H1 (cell line): Measurements from ENCODE around the gene THADA. TPM values are rescaled to one million over a fixed set of nuclear protein-coding genes. Genes with fewer than 3 reads are reported as not detected.

Experiments
- CTCF ChIA-PET: fragments of 300-600 bp; sonication (Branson Sonifier 250); formaldehyde crosslinking; loops from one replicate; lab custom pipeline; 2021; ENCODE audit not compliant: partially characterized antibody; lab: Charles Lee
- POLR2A ChIA-PET: fragments of 300-600 bp; sonication (Branson Sonifier 250); formaldehyde crosslinking; loops from one replicate; lab custom pipeline; 2021; ENCODE audit warnings: inconsistent platforms; ENCODE audit not compliant: partially characterized antibody; lab: Charles Lee
- DNase-seq, 2 experiments: peaks; one replicate each; pipeline versions ENCODE4 v3.0.0 to v3.0.0-alpha.2; 2010 to 2022; ENCODE audit warnings: low spot score in 2 of 2, low read depth in 1 of 2, mixed read lengths in 1 of 2
- FAIRE-seq: peaks from 2 replicates; lab custom pipeline; 2011; peaks lifted over from hg19 to GRCh38; lab: Jason Lieb, UNC
- H2AFZ ChIP-seq: 2 replicates; pipeline ENCODE4 v1.8.1; 2012; ENCODE audit warnings: low read length, inconsistent platforms
- H2AK5ac ChIP-seq: 2 replicates; pipeline ENCODE4 v1.6.1; 2013; ENCODE audit warnings: low read depth, low read length
- H2BK120ac ChIP-seq: replicated peaks from 2 replicates; pipeline ENCODE3; 2013; ENCODE audit warnings: low read depth, low read length, inconsistent platforms
- H2BK12ac ChIP-seq: 2 replicates; pipeline ENCODE4 v1.6.1; 2013; ENCODE audit warnings: low read depth, low read length
- H2BK15ac ChIP-seq: 2 replicates; pipeline ENCODE4 v1.6.1; 2013; ENCODE audit warnings: low read length
- H2BK20ac ChIP-seq: 2 replicates; pipeline ENCODE4 v1.6.1; 2013; ENCODE audit warnings: low read length
- H2BK5ac ChIP-seq: 2 replicates; pipeline ENCODE4 v1.6.1; 2013; ENCODE audit warnings: low read depth, low read length
- H3K14ac ChIP-seq: 2 replicates; pipeline ENCODE4 v1.6.1; 2013; ENCODE audit warnings: inconsistent platforms; ENCODE audit not compliant: insufficient read length
- H3K18ac ChIP-seq: 2 replicates; pipeline ENCODE4 v1.6.1; 2013; ENCODE audit warnings: low read length; ENCODE audit errors: extremely low read depth
- H3K23ac ChIP-seq: 2 replicates; pipeline ENCODE4 v1.6.1; 2013; ENCODE audit warnings: inconsistent platforms; ENCODE audit not compliant: insufficient read length
- H3K23me2 ChIP-seq: 2 replicates; pipeline ENCODE4 v1.6.1; 2013; ENCODE audit warnings: low read depth, low read length
- H3K27ac ChIP-seq: 2 replicates; pipeline ENCODE4 v1.6.1; 2011; ENCODE audit warnings: low read depth, low read length, inconsistent platforms
- H3K27me3 ChIP-seq, 4 experiments: replicated peaks in 1 of 4; 1 replicate in 1 of 4; 2 replicates in 3 of 4; pipeline versions ENCODE4 v1.6.1 to v1.8.1; 2011 to 2013; ENCODE audit warnings: low read length in 3 of 4, mild to moderate bottlenecking in 3 of 4, inconsistent platforms in 2 of 4, mixed read lengths in 2 of 4, moderate library complexity in 1 of 4; ENCODE audit not compliant: control insufficient read depth in 3 of 4, insufficient read depth in 3 of 4; ENCODE audit errors: extremely low read depth in 1 of 4
- H3K36me3 ChIP-seq, 4 experiments: 2 replicates each; pipeline versions ENCODE4 v1.6.1 to v1.8.1; 2011 to 2013; ENCODE audit warnings: mild to moderate bottlenecking in 4 of 4, low read length in 3 of 4, moderate library complexity in 2 of 4, control low read depth in 1 of 4, inconsistent platforms in 1 of 4; ENCODE audit not compliant: insufficient read depth in 4 of 4, control insufficient read depth in 2 of 4
- H3K4ac ChIP-seq: replicated peaks from 2 replicates; pipeline ENCODE3; 2013; ENCODE audit warnings: low read length, low read depth, mixed read lengths, inconsistent platforms; ENCODE audit not compliant: insufficient read length
- H3K4me1 ChIP-seq, 4 experiments: replicated peaks in 1 of 4; 1 replicate in 1 of 4; 2 replicates in 3 of 4; pipeline versions ENCODE4 v1.6.1 to v1.8.1; 2011 to 2013; ENCODE audit warnings: low read length in 3 of 4, inconsistent platforms in 2 of 4, mixed read lengths in 1 of 4; ENCODE audit not compliant: insufficient read depth in 4 of 4, control insufficient read depth in 3 of 4
- H3K4me2 ChIP-seq, 2 experiments: 2 replicates each; pipeline versions ENCODE4 v1.6.1 to v1.8.1; 2011 to 2013; ENCODE audit warnings: low read depth in 2 of 2, low read length in 2 of 2, control low read depth in 1 of 2, inconsistent platforms in 1 of 2, mild to moderate bottlenecking in 1 of 2; ENCODE audit not compliant: insufficient read depth in 1 of 2
- H3K4me3 ChIP-seq, 4 experiments: fragments of 200-600, 300-600 bp in 1 of 4; sonication (generic), shearing (Covaris generic), sonication (Bioruptor Twin) in 1 of 4; 2 replicates each; pipeline versions ENCODE4 v1.5.1 to v1.8.1; 2011 to 2016; ENCODE audit warnings: low read length in 4 of 4, low read depth in 3 of 4, control low read depth in 2 of 4, inconsistent platforms in 2 of 4, mild to moderate bottlenecking in 2 of 4, mixed read lengths in 1 of 4, moderate library complexity in 1 of 4; ENCODE audit not compliant: insufficient read depth in 2 of 4; ENCODE audit errors: extremely low read depth in 1 of 4
- H3K56ac ChIP-seq: replicated peaks from 2 replicates; pipeline ENCODE3; 2013; ENCODE audit warnings: low read depth, mild to moderate bottlenecking, mixed read lengths, low read length, inconsistent platforms; ENCODE audit not compliant: insufficient read length
- H3K79me1 ChIP-seq: 2 replicates; pipeline ENCODE4 v1.6.1; 2013; ENCODE audit warnings: low read depth, low read length, control low read depth
- H3K79me2 ChIP-seq, 2 experiments: 2 replicates each; pipeline versions ENCODE4 v1.6.1 to v1.8.1; 2012 to 2013; ENCODE audit warnings: low read length in 2 of 2, mild to moderate bottlenecking in 2 of 2, inconsistent platforms in 1 of 2; ENCODE audit not compliant: insufficient read depth in 2 of 2, control insufficient read depth in 1 of 2
- H3K9ac ChIP-seq, 4 experiments: replicated peaks in 1 of 4; 1 replicate in 1 of 4; 2 replicates in 3 of 4; pipeline versions ENCODE4 v1.6.1 to v1.8.1; 2011 to 2013; ENCODE audit warnings: low read depth in 3 of 4, low read length in 3 of 4, control low read depth in 2 of 4, mild to moderate bottlenecking in 2 of 4, moderate library complexity in 2 of 4, inconsistent platforms in 1 of 4; ENCODE audit errors: extremely low read depth in 1 of 4
- H3K9me3 ChIP-seq, 2 experiments: 2 replicates each; pipeline versions ENCODE4 v1.6.1 to v1.8.1; 2012 to 2013; ENCODE audit warnings: mild to moderate bottlenecking in 2 of 2, moderate library complexity in 2 of 2, control low read depth in 1 of 2, inconsistent platforms in 1 of 2, low read depth in 1 of 2, low read length in 1 of 2, mixed read lengths in 1 of 2; ENCODE audit not compliant: insufficient read depth in 2 of 2
- H4K20me1 ChIP-seq, 2 experiments: replicated peaks in 1 of 2; 2 replicates each; pipeline versions ENCODE3 to v1.8.1; 2011 to 2013; ENCODE audit warnings: inconsistent platforms in 2 of 2, low read length in 2 of 2, mild to moderate bottlenecking in 1 of 2; ENCODE audit not compliant: insufficient read depth in 2 of 2, control insufficient read depth in 1 of 2
- H4K5ac ChIP-seq: 2 replicates; pipeline ENCODE4 v1.6.1; 2013; ENCODE audit warnings: low read length, low read depth, mixed read lengths, inconsistent platforms; ENCODE audit not compliant: insufficient read length
- H4K8ac ChIP-seq: 2 replicates; pipeline ENCODE4 v1.8.0; 2013; ENCODE audit warnings: mild to moderate bottlenecking, moderate library complexity, low read length, inconsistent platforms; ENCODE audit not compliant: insufficient read depth; ENCODE audit errors: extremely low read depth
- H4K91ac ChIP-seq: replicated peaks from 2 replicates; pipeline ENCODE3; 2013; ENCODE audit warnings: low read length, mixed read lengths, inconsistent platforms; ENCODE audit not compliant: insufficient read length
- NANOG ChIP-seq: IDR thresholded peaks from 2 replicates; pipeline ENCODE4 v1.6.1; 2011; ENCODE audit warnings: low read length, low read depth, mild to moderate bottlenecking, inconsistent platforms; ENCODE audit not compliant: insufficient read depth, poor library complexity, severe bottlenecking
- RAD21 ChIP-seq, 2 experiments: IDR thresholded peaks in 1 of 2; conservative IDR thresholded peaks in 1 of 2; 2 replicates each; pipeline ENCODE4 v1.6.1; 2011; ENCODE audit warnings: low read depth in 2 of 2, low read length in 2 of 2, improper control_type of control experiment in 1 of 2, inconsistent platforms in 1 of 2, mild to moderate bottlenecking in 1 of 2, moderate library complexity in 1 of 2
- RBBP5 ChIP-seq: IDR thresholded peaks from 2 replicates; pipeline ENCODE4 v1.7.1; 2012; ENCODE audit warnings: low read depth, mild to moderate bottlenecking, inconsistent platforms, low read length, moderate library complexity, borderline replicate concordance
- SIN3A ChIP-seq, 2 experiments: IDR thresholded peaks in 1 of 2; conservative IDR thresholded peaks in 1 of 2; 2 replicates each; pipeline ENCODE4 v1.6.1; 2011 to 2012; ENCODE audit warnings: low read length in 2 of 2, improper control_type of control experiment in 1 of 2, low read depth in 1 of 2, mild to moderate bottlenecking in 1 of 2
- WGBS, 2 experiments: shearing (Covaris generic) in 1 of 2; methylation state at CpG; one replicate each; pipeline versions ENCODE4 v1.1.6 to v1.1.7; 2013 to 2015; ENCODE audit warnings: low lambda C conversion rate in 2 of 2, mixed read lengths in 2 of 2, inconsistent platforms in 1 of 2, low coverage in 1 of 2, missing lambda C conversion rate in 1 of 2; ENCODE audit not compliant: insufficient replicate concordance in 2 of 2, insufficient coverage in 1 of 2, insufficient read length in 1 of 2; ENCODE audit errors: extremely low coverage in 1 of 2, missing lambda C conversion rate in 1 of 2; 5-methylcytosine and 5-hydroxymethylcytosine counted together
- polyA plus RNA-seq, 7 experiments: library from polyadenylated mRNA; depleted of rRNA in 3 of 7; stranded (reverse) in 5 of 7; unstranded in 2 of 7; fragments of >200 nt in 5 of 7; fragments of 200-250 nt in 2 of 7; gene quantifications; 1 replicate in 5 of 7; 2 replicates in 1 of 7; 4 replicates in 1 of 7; pipeline versions ENCODE4 v1.2.1 to v1.2.3, GENCODE V29; 2011 to 2013; ENCODE audit warnings: missing spikeins in 2 of 7, mixed read lengths in 2 of 7
- total RNA-seq: library from RNA; stranded (reverse); fragmentation: NEBNext Ultra II Directional; extraction: Animal tissue kit (Norgen Biotek cat#: 25700); gene quantifications from 2 replicates; pipeline ENCODE4 v1.2.1, GENCODE V29; 2021

The THADA gene
- total and polyA plus RNA-seq, 2 of the 8 experiments (the other 6 are each of a cell fraction or from before 2014, with no cell fraction given): 22.4 to 26.8 TPM

- no peak overlapping the region for H2BK5ac ChIP-seq
- no peaks in the 10 kb centered on the region for H3K23me2 ChIP-seq
- ChIA-PET POLR2A (no interaction called here), CTCF (interaction anchor here (0.8 to 1.5 kb wide), 2 partner anchors 10 to 157 kb away, joined by 4 to 6 read pairs; no protein-coding TSS in a partner anchor)
- H2BK15ac ChIP-seq: no peak overlapping the region
- H3K4me1 ChIP-seq: no peaks in the 10 kb centered on the region
- H3K27me3 ChIP-seq: no peaks in the 10 kb centered on the region
- 92% methylated on average over 3 of the region's 3 CpGs; no CpG with 5 or more reads in 1 of the 2 experiments for WGBS, 2 experiments
- H4K91ac ChIP-seq: no peak overlapping the region
- no peak overlapping the region for H3K14ac ChIP-seq
- H4K20me1 ChIP-seq: no peaks in the 10 kb centered on the region
- no peak overlapping the region for H2BK20ac ChIP-seq
- no peak overlapping the region for H3K23ac ChIP-seq
- no peak overlapping the region for H2AK5ac ChIP-seq
- no peak overlapping the region for H3K27ac ChIP-seq
- H3K4ac ChIP-seq: no peak overlapping the region
- TF ChIP-seq SIN3A (conservative IDR thresholded peaks at IDR 0.05 in 1 of 2, IDR thresholded peaks at IDR 0.05 in 1 of 2; ENCODE audit: low read depth in 1 of 2, low read length in 2 of 2): no peak
- no peak for TF ChIP-seq NANOG
- TF ChIP-seq RBBP5: no peak
- TF ChIP-seq RAD21 (IDR thresholded peaks at IDR 0.05 in 1 of 2, conservative IDR thresholded peaks at IDR 0.05 in 1 of 2; ENCODE audit: low read depth in 2 of 2, low read length in 2 of 2): no peak
- H3K9me3 ChIP-seq: no peaks in the 10 kb centered on the region
- no peaks in the 10 kb centered on the region for H3K79me2 ChIP-seq
- H3K36me3 ChIP-seq: no peaks in the 10 kb centered on the region
- no peaks in the 10 kb centered on the region for H3K79me1 ChIP-seq
- DNase-seq (no peak), FAIRE-seq (no peak)
- H4K5ac ChIP-seq: no peak overlapping the region
- H4K8ac ChIP-seq: no peak overlapping the region
- no peak overlapping the region for H2BK120ac ChIP-seq
- H3K18ac ChIP-seq: no peak overlapping the region
- H2BK12ac ChIP-seq: no peak overlapping the region
- no peak overlapping the region for H3K4me3 ChIP-seq
- H2AFZ ChIP-seq: no peak overlapping the region
- no peak overlapping the region for H3K4me2 ChIP-seq
- no peak overlapping the region for H3K9ac ChIP-seq
- H3K56ac ChIP-seq: no peak overlapping the region
These were observed 291.9 kb downstream of the THADA start for GRCh38 chr2:43303889-43304288.
